SW480 (cell line): ENCODE results near the gene C17orf67.
A peak's percentile ranks its signal among the peaks of the same experiment; 100 is the strongest.

Experiments
- DNase-seq: peaks from one replicate; pipeline ENCODE4 v3.0.0-alpha.2; 2016; ENCODE audit warnings: low spot score

The C17orf67 gene

GRCh38 chr17:56808503-56808902, 25.2 kb downstream of the C17orf67 start:
- DNase-seq: no peak

GRCh38 chr17:56807723-56808122, 26.0 kb downstream of the C17orf67 start:
- DNase-seq: no peak

DNA sequence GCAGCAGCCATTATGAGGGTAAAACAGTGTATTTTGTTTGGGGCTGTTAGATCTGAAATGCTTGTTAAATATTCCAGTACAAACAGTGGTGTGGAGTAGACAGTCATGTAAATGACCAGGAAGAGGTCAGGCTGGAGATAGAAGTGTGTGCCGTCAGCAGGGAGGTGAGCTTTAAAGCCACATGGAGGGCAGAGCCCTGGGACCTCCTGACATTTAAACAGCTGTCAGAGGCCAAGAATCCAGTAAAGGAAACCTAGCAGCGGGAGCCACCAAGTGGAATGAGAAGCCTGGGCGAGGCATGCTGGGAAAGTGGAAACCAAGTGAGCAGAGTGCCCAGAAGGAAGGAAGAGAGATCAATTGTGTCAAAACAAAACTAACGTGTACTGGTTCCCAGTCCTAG, 26.8 kb downstream of the C17orf67 start:
- no peak for DNase-seq

- DNase-seq: no peak
These were observed 29.3 kb downstream of the C17orf67 start for GRCh38 chr17:56804454-56804853.

DNA sequence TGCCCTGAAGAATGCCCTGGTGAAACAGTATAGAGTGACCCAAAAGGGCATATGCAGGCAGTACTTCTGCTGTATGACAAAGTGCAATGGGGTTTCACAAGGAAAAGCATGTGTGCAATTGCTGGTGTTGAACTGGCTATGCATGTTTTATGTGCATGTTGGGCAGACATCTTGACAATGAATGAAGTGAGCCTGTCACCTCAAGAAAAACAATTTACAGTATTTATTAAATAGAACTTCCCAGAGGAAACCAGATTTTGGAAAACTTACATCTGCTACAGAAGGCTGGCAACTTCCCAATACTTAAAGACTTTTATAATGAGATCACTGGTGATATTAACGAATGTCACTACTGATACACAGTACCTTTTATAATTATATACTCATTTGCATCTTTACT, 30.6 kb downstream of the C17orf67 start:
- no peak for DNase-seq

DNA sequence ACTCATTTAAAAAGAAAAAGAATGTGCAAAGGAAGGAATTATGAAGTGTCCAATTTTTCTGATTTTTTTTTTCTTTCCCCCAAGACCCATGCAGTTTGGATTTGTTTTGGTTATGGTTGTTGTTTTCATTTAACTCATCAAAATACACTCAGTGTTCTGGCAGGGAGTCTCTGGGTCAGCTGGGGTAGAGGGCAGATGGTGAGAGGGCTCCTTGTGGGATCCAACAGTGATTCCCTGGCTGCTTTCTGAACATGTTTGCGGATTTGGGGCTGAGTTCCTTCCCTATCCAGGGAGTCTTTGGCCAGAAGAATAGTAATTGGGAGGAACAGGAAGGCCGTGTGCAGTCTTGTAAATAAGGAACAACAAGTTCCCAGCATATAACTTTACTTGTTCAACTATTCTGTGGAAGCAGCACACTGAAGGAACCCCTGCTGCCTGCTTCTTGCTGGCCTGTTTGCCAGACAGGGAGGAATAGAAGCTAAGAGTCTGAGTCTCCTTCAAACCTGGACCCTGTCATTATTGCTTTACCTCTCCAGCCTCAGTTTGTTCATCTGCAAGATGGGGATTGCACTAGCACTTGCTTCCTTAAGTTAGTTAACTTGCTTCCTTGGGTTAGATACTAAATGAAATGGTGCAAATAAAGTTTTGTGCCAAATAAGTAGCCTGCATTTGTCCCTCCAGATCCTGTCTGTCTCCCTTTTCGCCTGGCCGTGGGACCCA, 32.1 kb downstream of the C17orf67 start:
- DNase-seq: no peak

DNA sequence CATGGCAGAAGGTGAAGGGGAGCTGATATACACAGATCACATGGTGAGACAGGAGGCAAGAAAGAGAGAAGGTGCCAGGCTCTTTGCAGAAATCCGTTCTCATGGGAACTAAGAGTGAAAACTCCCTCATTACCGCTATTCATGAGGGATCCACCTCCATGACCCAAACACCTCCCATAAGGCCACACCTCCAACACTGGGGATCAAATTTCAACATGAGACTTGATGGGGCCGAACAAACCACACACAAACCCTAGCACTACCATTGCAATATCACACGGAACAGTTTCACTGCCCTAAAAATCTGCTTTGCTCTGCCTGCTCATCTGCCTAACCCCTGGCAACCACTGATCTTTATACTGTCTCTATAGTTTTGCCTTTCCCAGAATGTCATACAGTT, 34.8 kb downstream of the C17orf67 start:
- DNase-seq: peak; percentile 65

GRCh38 chr17:56796536-56796935, 37.2 kb downstream of the C17orf67 start:
- DNase-seq: no peak

- no peak for DNase-seq
These were observed 38.4 kb downstream of the C17orf67 start for GRCh38 chr17:56795221-56795865.

- no peak for DNase-seq
These were observed 39.8 kb downstream of the C17orf67 start for GRCh38 chr17:56793957-56794356.

- DNase-seq: no peak
These were observed 40.2 kb downstream of the C17orf67 start for GRCh38 chr17:56793531-56793930.

DNA sequence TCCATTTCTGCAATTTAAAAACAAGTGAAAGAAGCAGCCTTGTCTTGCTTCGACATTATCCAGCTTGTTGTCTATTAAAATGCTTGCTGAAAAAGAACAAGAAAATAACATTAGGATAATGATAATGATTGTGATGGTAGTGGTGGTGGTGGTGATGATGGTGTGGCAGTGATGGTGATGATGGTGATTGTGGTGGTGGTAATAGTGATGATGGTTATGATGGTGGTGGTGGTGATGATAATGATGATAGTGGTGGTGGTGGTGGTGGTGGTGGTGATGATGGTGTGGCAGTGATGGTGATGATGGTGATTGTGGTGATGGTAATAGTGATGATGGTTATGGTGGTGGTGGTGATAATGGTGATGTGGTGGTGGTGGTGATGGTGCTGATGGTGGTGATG, 41.5 kb downstream of the C17orf67 start:
- no peak for DNase-seq

- DNase-seq: peak; percentile 98
These were observed 46.7 kb downstream of the C17orf67 start for GRCh38 chr17:56786989-56787482.

GRCh38 chr17:56785997-56786680, 47.6 kb downstream of the C17orf67 start:
- no peak for DNase-seq

- peak; percentile 61 for DNase-seq
These were observed 48.3 kb downstream of the C17orf67 start for GRCh38 chr17:56785405-56785804.

DNA sequence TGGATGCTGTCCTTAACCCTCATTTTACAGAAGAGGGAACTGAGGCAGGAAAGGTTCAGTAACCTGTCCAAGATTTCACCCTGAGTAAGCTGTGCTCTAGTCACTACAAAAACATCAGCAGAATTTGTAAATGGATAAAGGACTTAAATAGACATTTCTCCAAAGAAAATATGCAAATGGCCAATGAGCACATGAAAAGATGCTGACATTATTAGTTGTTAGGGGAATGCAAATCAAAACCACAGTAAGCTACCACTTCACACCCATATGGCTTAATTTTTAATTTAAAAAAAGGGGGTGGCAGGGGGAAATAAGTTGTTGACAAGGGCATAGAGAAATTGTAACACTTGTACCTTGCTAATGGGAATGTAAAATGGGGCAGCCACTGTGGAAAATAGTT, 51.4 kb downstream of the C17orf67 start:
- no peak for DNase-seq

DNA sequence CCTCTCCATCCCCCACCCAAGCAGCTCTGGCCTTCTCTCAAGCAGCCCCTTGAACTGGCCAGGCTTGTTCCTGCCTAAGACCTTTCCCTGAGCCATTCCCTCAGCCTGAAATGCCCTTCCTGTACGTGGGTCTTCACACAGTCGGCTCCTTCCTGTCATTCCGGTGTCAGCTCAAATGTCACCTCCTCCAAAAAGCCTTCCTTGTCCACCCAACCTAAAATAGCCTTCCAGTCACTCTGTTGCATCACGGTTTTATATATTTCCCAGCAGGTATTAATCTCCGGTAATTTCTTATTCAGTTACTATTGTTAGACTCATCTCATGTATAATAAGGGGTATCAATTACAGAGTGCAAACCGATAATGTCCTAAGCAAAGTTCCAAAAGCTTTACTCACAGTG, 51.8 kb downstream of the C17orf67 start:
- no peak for DNase-seq

- peak; percentile 72 for DNase-seq
These were observed 53.6 kb downstream of the C17orf67 start for GRCh38 chr17:56779898-56780777.

GRCh38 chr17:56779322-56779721, 54.4 kb downstream of the C17orf67 start:
- no peak for DNase-seq

DNA sequence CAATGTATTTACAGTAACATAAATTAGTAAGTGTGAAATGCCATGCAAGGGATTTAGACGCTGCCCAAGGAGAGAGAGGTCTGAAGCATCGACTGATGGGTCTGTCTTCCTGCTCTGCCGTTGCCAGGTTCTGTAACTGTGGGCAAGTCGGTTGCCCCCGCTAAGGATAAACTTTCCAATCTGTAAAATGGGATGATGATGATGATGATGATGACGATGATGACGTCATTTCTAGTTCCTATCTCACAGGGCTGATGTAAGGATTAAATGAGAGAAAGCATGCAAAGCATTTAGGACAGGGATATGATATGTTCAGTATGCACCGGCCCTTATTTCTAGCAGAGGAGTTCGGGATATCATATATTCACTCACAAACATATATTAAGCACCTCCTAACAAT, 54.8 kb downstream of the C17orf67 start:
- DNase-seq: no peak

DNA sequence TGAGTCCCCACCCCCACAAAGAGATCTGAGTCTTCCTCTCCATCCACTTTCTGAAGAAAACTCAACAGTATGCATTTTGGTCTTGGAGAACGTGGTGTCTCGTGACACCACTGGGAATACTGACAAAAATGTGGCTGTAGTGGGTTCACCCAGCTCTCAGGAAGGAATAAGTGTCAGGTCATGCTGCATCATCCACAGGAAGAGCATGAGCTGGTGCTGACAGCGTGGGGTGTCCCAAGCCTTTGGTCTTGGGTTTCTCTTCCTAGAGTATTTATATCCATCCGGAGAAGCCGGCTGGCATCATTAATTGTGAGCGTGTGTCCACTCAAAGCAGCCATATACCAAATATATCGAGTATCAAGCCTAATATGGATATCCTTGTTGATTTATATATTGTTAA, 55.9 kb downstream of the C17orf67 start:
- no peak for DNase-seq

- DNase-seq: no peak
These were observed 59.1 kb downstream of the C17orf67 start for GRCh38 chr17:56774650-56775049.
